COLO829 (cell line): Measurements from ENCODE around the gene RCE1.
"Not testable (repeated sequence)": the region's sequence is repeated elsewhere in the genome, so short reads cannot be mapped to it uniquely, and the experiment has no call there.

Source experiments
- DNase-seq: peaks from one replicate; pipeline ENCODE4 v3.0.0; 2012; ENCODE audit warnings: low spot score

Gene RCE1

GRCh38 chr11:66842896-66843775 is at the start of gene RCE1:
RCE1 (plus strand) TSS chr11:66843441; CDS start chr11:66843456, 15 bp downstream.
- peak; percentile 77 for DNase-seq

GRCh38 chr11:66799815-66800214 is 43.4 kb upstream of the RCE1 start:
- DNase-seq: not testable (repeated sequence)

- no peak for DNase-seq
Observed at GRCh38 chr11:66800720-66801428, 42.4 kb upstream of the RCE1 start.

- DNase-seq: no peak
Observed at GRCh38 chr11:66809592-66809991, 33.6 kb upstream of the RCE1 start.

GRCh38 chr11:66810576-66811185 is 32.6 kb upstream of the RCE1 start:
- DNase-seq: no peak

- DNase-seq: no peak
Observed at GRCh38 chr11:66814678-66815077, 28.6 kb upstream of the RCE1 start.

GRCh38 chr11:66815646-66816045 is 27.6 kb upstream of the RCE1 start:
- peak; percentile 27 for DNase-seq

- no peak for DNase-seq
Observed at GRCh38 chr11:66818231-66818955, 24.8 kb upstream of the RCE1 start.

- no peak for DNase-seq
Observed at GRCh38 chr11:66820381-66820780, 22.9 kb upstream of the RCE1 start.

GRCh38 chr11:66820901-66821300 is 22.3 kb upstream of the RCE1 start:
- DNase-seq: no peak

GRCh38 chr11:66823700-66824099 is 19.5 kb upstream of the RCE1 start:
- DNase-seq: no peak

GRCh38 chr11:66824573-66824972 is 18.7 kb upstream of the RCE1 start:
- not testable (repeated sequence) for DNase-seq

- no peak for DNase-seq
Observed at GRCh38 chr11:66834539-66834845, 8.7 kb upstream of the RCE1 start.

GRCh38 chr11:66834943-66835342 is 8.3 kb upstream of the RCE1 start:
- DNase-seq: no peak

- DNase-seq: no peak
Observed at GRCh38 chr11:66835768-66836405, 7.4 kb upstream of the RCE1 start.

- DNase-seq: no peak
Observed at GRCh38 chr11:66840317-66841091, 2.7 kb upstream of the RCE1 start.

- no peak for DNase-seq
Observed at GRCh38 chr11:66841861-66842260, 1.4 kb upstream of the RCE1 start.

GRCh38 chr11:66842501-66842895 is 743 bp upstream of the RCE1 start:
- DNase-seq: no peak

GRCh38 chr11:66843776-66844495 is 695 bp downstream of the RCE1 start:
- DNase-seq: no peak

GRCh38 chr11:66844496-66845142 is 1.4 kb downstream of the RCE1 start:
- no peak for DNase-seq
